ENCODE measurements around the gene SKI.
"Not testable (repeated sequence)": the region's sequence is repeated elsewhere in the genome, so short reads cannot be mapped to it uniquely, and the experiment has no call there.

Gene SKI

DNA sequence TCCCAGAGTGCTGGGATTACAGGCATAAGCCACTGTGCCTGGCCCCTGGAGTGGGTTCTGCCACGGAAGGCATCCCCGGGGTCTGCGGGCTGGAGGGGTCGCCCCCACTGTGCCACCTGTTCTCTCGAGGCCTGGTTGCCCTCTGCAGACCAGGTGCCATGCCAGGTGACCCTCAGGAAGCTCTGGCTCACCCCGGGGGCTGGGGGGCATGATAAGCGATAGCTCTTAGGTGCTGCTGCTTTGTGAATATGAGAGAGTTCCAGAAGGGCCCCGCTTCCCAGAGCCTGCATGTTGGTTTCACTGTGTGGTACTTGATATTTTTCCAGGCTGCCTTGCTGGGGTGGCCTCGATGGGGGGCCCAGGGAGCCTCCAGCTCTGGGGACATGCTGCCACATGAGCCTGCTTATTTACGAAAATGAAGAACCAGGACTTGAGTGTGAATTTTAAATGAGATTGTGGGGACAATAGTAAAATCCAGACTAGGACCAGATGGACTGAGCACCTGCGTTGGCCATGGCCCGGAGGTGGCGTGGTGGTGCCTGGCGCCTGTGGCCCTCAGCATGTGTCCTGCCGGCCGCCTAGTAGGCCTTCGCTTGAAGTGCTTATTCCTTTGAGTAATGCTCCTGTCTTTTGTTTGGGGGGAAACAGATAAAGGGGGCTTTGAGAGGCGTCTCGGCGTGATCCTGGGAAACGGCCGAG, 7.3 kb downstream of the SKI start:
- H3K4me1 ChIP-seq (ENCODE audit: control insufficient read depth, insufficient read depth, low read length), result peaks cover 85% of the 10 kb centered on the region
- H3K9ac ChIP-seq (ENCODE audit: low read depth, low read length), result no peak overlapping the region
- peaks cover 20% of the 10 kb centered on the region for H3K36me3 ChIP-seq (ENCODE audit: insufficient read depth, low read length)
- no peaks in the 10 kb centered on the region for H3K9me3 ChIP-seq (replicated peaks; ENCODE audit: low read length)
- H3K4me2 ChIP-seq (ENCODE audit: low read length), result peak overlapping the region; percentile 97
- no peaks in the 10 kb centered on the region for H3K27me3 ChIP-seq (ENCODE audit: control insufficient read depth, insufficient read depth, low read length)
- H3K4me3 ChIP-seq (ENCODE audit: low read length), result no peak overlapping the region

DNA sequence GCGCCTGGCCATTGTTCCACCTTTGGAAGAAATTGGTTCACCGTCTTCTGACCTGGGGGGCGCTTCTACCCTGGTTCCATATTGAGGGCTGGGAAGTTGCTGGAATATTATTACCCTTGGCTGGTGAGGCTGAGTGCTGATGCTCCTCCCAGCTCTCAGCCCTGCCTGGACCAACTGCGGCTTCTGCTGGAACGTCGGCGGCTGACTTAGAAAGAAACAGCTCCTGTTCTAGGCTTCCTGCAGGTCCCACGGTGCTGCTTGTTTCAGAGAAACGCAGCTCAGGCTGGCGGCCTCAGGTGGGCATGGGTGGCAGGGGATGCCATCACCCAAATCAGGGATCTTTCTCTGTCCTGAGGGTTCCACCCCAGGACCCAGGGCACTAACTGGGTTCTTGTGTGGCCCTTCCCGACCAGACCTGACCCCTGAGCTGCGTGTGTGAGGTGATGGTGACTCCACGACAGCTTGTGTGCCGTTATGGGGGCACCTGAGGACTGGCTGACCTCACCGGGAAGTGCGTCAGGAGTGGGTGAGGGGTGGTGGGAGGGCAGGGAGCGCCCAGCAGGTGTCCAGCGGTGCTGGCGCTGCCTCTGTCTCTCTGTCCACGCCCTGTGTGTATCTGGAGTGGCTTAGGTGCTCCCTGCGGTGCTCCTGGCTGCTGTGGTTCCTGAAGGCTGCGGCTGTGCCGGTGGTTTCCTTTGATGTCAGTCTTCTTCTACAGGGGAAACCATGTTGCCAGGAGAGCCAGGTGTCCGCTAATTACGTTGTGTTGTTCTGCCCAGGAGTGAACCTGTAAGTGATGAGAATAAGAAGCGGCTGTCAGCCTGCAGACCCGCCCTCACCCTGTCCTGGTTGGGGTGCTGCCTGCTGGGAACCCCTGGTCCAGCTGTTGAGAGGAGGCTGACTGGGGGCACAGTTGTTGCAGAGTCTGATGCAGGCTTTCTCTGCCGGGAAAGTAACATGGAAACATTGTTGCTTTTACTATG, 8.9 kb downstream of the SKI start:
- H3K4me1 ChIP-seq (ENCODE audit: control insufficient read depth, insufficient read depth, low read length), result peaks cover 82% of the 10 kb centered on the region
- peak overlapping the region; percentile 21 for H3K4me2 ChIP-seq (ENCODE audit: low read length)
- H3K9me3 ChIP-seq (replicated peaks; ENCODE audit: low read length), result no peaks in the 10 kb centered on the region
- no peak overlapping the region for H3K9ac ChIP-seq (ENCODE audit: low read depth, low read length)
- H3K27me3 ChIP-seq (ENCODE audit: control insufficient read depth, insufficient read depth, low read length), result no peaks in the 10 kb centered on the region
- no peak overlapping the region for H3K4me3 ChIP-seq (ENCODE audit: low read length)
- H3K36me3 ChIP-seq (ENCODE audit: insufficient read depth, low read length), result peaks cover 21% of the 10 kb centered on the region

DNA sequence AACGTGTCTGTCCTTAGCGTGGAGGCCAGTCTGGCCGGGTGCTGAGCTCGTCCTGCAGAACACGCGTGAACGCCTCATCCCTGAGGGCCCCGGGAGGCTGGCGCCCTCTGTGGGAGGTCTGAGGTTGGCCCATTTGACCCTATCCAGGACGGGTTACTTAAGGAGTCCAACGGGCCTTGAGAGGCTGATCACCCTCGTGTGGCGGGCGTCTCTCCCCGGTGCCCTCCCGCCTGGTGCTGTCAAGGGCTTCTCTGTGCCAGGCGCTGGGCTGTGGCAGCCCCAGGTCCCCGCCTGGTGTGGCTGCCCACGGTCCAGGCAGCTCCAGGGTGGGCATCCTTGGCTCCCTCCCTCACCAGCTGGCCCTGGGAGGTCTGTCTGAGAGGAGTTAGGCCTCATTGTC, 9.7 kb downstream of the SKI start:
- peaks cover 16% of the 10 kb centered on the region for H3K36me3 ChIP-seq (ENCODE audit: insufficient read depth, low read length)
- H3K4me3 ChIP-seq (ENCODE audit: low read length), result no peak overlapping the region
- H3K9me3 ChIP-seq (replicated peaks; ENCODE audit: low read length), result no peaks in the 10 kb centered on the region
- H3K4me1 ChIP-seq (ENCODE audit: control insufficient read depth, insufficient read depth, low read length), result peaks cover 75% of the 10 kb centered on the region
- no peaks in the 10 kb centered on the region for H3K27me3 ChIP-seq (ENCODE audit: control insufficient read depth, insufficient read depth, low read length)
- peak overlapping the region; percentile 21 for H3K4me2 ChIP-seq (ENCODE audit: low read length)
- peak overlapping the region; percentile 22 for H3K9ac ChIP-seq (ENCODE audit: low read depth, low read length)

DNA sequence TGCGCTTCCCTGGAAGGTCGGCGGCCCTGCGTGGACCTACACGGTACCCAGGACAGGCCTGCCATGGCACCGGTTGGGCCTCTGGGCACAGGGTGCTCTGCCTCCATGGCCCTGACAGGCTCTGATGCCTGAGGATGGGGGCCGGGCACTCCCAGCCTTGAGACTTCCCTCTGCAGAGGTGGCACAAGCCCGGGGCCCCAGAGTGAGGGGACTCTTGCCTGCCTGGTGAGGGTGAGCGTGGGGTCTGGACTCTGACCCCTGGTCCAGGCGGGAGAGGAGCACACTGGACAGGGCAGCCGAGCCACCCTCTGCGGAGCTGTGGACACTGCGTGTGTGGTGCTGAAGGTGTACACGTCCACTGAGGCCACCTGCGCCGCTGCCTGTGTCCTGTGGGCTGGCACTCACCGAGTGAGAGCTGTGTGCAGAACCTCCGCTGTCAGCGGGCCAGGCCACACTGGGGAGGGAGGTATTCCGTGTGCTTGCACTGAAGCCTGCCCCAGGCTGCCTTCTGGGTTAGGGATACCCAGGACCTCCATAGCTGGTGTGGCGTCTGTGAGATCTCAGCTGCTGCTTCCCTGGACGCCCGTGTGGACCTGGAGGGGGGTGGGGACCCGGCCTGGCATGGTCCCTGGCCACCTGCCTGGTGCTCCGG, 10.4 kb downstream of the SKI start:
- no peak overlapping the region for H3K4me2 ChIP-seq (ENCODE audit: low read length)
- no peak overlapping the region for H3K4me3 ChIP-seq (ENCODE audit: low read length)
- no peaks in the 10 kb centered on the region for H3K27me3 ChIP-seq (ENCODE audit: control insufficient read depth, insufficient read depth, low read length)
- H3K36me3 ChIP-seq (ENCODE audit: insufficient read depth, low read length), result peaks cover 18% of the 10 kb centered on the region
- H3K9ac ChIP-seq (ENCODE audit: low read depth, low read length), result peak overlapping the region; percentile 22
- H3K9me3 ChIP-seq (replicated peaks; ENCODE audit: low read length), result no peaks in the 10 kb centered on the region
- peaks cover 75% of the 10 kb centered on the region for H3K4me1 ChIP-seq (ENCODE audit: control insufficient read depth, insufficient read depth, low read length)

DNA sequence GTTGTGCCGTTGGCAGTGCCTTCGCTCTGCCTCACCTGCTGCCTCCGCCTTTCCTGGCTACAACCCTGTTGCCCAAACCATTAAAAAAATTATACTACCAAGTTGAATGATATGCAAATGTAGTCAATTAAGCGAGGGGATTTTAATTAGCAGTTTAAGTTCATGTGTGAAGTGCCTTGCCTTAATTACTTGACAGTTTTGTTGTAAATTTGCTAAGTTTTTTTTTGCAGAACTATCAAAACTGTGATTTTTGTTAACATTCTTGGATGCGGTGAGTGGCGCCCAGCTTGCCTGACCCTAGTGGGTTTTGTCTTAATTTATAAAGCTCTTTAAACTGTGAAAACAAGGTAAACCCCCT, 10.9 kb downstream of the SKI start:
- Histone ChIP-seq H3K4me3 (ENCODE audit: low read length) (no peak overlapping the region), H3K9ac (ENCODE audit: low read depth, low read length) (no peak overlapping the region), H3K9me3 (replicated peaks; ENCODE audit: low read length) (no peaks in the 10 kb centered on the region), H3K27me3 (ENCODE audit: control insufficient read depth, insufficient read depth, low read length) (no peaks in the 10 kb centered on the region), H3K36me3 (ENCODE audit: insufficient read depth, low read length) (peaks cover 18% of the 10 kb centered on the region), H3K4me2 (ENCODE audit: low read length) (no peak overlapping the region), H3K4me1 (ENCODE audit: control insufficient read depth, insufficient read depth, low read length) (peaks cover 72% of the 10 kb centered on the region)

DNA sequence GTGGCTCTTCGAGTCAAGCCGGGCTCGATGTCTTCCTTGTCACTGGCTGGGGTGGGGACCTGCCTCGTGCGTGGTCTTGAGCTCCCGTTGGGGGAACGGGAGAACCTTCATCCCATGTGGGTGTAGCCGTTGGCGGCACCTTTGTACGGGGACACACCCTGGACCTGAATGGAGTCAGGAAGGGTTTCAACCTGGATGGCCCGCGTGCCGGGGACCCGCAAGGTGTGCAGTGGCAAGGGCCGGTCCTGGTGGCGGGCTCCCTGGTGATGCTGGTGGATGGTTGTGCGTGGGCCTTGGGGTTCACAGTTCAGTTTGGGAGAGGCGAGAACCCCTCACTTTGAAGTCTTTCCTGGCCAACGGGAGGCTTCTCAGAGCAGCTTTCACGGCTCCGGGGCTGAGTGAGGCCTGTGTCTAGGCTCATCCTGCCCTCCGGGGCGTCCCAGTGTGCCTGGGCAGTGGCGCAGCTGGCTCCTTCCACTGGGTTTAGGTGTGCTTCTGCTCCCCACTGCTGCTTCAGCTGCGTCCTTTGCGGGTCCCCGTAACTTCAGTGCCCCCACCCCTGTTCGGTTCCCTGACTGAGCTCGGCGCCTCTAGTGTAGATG, 11.4 kb downstream of the SKI start:
- Histone ChIP-seq H3K4me2 (ENCODE audit: low read length) (peak overlapping the region; percentile 22), H3K27me3 (ENCODE audit: control insufficient read depth, insufficient read depth, low read length) (no peaks in the 10 kb centered on the region), H3K4me3 (ENCODE audit: low read length) (no peak overlapping the region), H3K9ac (ENCODE audit: low read depth, low read length) (no peak overlapping the region), H3K36me3 (ENCODE audit: insufficient read depth, low read length) (peaks cover 18% of the 10 kb centered on the region), H3K4me1 (ENCODE audit: control insufficient read depth, insufficient read depth, low read length) (peaks cover 68% of the 10 kb centered on the region), H3K9me3 (replicated peaks; ENCODE audit: low read length) (no peaks in the 10 kb centered on the region)

DNA sequence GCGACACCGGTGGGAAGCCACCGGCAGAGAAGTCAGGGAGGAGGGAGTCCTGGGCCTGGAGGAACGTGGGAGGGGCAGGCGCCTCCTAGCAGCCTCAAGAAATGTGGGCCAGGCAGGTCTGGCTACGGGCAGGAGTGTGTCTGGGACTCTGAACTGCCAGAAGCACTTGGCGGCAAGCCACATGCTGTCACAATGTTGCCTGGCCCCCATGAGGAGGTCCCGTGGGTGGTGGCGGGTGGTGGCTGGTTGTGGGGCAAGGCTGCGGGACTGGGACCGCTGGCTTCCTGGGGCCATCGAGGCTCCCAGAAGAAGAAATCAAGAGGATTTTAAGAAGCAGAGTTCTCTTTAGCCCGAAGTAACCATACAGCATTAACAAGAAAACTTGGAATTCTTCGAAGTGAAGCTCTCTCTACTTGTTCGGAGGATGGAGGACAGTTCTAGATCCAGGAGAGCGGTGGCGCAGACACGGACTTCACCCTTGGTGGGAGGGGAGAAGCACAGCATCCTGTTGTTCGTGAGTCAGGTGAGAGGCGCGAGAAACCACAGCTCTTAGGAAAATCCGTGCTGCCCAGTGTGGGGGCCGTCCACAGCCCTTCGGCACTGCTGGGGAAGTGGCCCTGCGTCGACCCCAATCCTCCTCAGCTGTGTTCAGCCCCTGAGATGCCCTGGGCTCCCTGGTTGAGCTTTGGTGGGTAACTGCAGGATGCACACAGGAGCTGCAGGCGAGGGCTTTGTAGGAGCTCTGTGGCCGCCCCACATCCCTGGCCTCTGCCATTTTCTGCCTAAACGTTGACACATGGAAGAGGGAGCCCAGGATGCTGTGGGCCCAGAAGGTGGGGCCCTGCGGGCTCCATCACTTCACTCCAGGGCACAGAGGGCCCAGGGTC, 12.4 kb downstream of the SKI start:
- Histone ChIP-seq H3K4me1 (ENCODE audit: control insufficient read depth, insufficient read depth, low read length) (peaks cover 60% of the 10 kb centered on the region), H3K9ac (ENCODE audit: low read depth, low read length) (no peak overlapping the region), H3K36me3 (ENCODE audit: insufficient read depth, low read length) (peaks cover 18% of the 10 kb centered on the region), H3K9me3 (replicated peaks; ENCODE audit: low read length) (no peaks in the 10 kb centered on the region), H3K4me3 (ENCODE audit: low read length) (no peak overlapping the region), H3K4me2 (ENCODE audit: low read length) (no peak overlapping the region), H3K27me3 (ENCODE audit: control insufficient read depth, insufficient read depth, low read length) (no peaks in the 10 kb centered on the region)

DNA sequence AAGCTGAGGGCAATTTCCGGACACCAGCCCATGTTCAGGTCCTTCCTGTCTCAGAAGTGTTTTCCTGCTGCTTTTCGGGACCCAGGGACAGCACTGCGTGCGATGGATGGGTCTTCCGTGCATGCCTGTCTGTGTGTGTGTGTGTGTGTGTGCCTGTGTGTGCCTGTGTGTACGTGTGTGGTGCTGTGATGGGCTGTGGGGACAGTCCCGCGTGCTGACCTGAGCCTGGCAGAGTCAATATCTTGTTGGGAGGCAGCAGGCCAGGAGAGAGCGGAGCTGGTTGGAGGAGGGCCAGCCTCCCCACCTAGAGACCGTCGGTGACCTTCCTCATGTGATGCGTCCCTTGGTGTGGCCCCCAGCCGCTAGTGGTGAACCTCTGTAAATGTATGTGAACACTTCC, 13.7 kb downstream of the SKI start:
- H3K4me3 ChIP-seq (ENCODE audit: low read length), result no peak overlapping the region
- H3K9me3 ChIP-seq (replicated peaks; ENCODE audit: low read length), result no peaks in the 10 kb centered on the region
- no peaks in the 10 kb centered on the region for H3K27me3 ChIP-seq (ENCODE audit: control insufficient read depth, insufficient read depth, low read length)
- peaks cover 18% of the 10 kb centered on the region for H3K36me3 ChIP-seq (ENCODE audit: insufficient read depth, low read length)
- H3K4me2 ChIP-seq (ENCODE audit: low read length), result no peak overlapping the region
- no peak overlapping the region for H3K9ac ChIP-seq (ENCODE audit: low read depth, low read length)
- peaks cover 62% of the 10 kb centered on the region for H3K4me1 ChIP-seq (ENCODE audit: control insufficient read depth, insufficient read depth, low read length)

DNA sequence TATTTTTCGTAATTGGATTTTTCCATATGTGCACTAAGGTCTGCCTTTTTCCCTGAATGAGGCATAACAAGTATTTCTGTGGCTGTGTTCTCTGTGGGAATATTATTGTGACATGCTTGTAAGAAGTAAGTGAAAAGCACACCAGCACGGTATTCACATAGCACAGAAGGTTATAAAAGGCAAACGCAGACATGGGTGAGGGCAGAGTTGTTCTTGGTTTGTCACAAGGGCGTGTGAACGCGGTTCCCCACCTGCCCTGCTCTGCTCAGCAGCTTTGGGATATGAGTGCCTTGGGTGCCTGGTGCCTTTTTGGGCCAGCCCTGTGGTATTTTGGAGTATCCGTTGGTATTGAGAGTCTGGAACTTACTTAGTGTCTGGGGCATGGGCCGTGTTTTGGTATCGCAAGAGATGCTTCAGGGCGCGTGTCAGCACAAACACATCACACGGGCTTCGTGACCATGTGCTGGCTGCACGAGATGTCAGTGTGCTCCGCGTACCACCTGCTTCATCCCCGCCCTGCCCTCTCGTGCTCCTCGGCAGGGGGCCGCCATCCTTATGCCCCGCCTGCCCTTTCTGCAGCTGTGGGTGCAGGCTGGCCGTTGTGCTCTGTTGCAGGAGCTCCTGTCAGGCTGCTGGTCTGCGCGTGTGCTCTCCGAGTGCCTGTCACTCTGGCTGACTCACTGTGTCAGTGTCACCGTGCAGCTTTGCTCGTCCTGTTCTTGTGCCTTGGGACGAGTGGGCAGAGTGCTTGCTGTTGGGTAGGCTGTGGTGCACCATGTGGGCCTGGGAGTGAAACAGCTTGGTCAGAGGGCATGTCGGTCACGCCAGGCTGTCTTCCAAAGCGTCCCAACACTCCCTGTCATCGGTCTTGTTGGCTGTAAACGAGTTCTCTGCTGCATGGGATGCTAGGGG, 15.0 kb downstream of the SKI start:
- H3K36me3 ChIP-seq (ENCODE audit: insufficient read depth, low read length), result peaks cover 15% of the 10 kb centered on the region
- H3K27me3 ChIP-seq (ENCODE audit: control insufficient read depth, insufficient read depth, low read length), result no peaks in the 10 kb centered on the region
- H3K9ac ChIP-seq (ENCODE audit: low read depth, low read length), result no peak overlapping the region
- peak overlapping the region; percentile 5 for H3K4me2 ChIP-seq (ENCODE audit: low read length)
- no peaks in the 10 kb centered on the region for H3K9me3 ChIP-seq (replicated peaks; ENCODE audit: low read length)
- peaks cover 62% of the 10 kb centered on the region for H3K4me1 ChIP-seq (ENCODE audit: control insufficient read depth, insufficient read depth, low read length)
- H3K4me3 ChIP-seq (ENCODE audit: low read length), result no peak overlapping the region

DNA sequence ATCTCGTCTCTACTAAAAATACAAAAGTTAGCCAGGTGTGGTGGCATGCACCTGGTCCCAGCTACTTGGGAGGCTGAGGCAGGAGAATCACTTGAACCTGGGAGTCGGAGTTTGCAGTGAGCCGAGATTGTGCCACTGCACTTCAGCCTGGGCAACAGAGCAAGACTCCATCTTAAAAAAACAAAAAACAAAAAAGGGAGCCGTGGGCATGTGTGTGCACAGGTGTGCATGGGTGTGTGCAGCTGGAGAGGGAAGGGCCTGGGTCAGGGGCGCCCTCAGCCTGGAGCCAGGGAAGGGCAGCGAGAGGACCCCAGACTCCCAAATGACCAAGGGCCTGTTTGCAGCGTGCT, 18.9 kb downstream of the SKI start:
- H3K4me3 ChIP-seq (ENCODE audit: low read length); H3K36me3 ChIP-seq (ENCODE audit: insufficient read depth, low read length); H3K27me3 ChIP-seq (ENCODE audit: control insufficient read depth, insufficient read depth, low read length); H3K9ac ChIP-seq (ENCODE audit: low read depth, low read length); H3K9me3 ChIP-seq (replicated peaks; ENCODE audit: low read length); H3K4me2 ChIP-seq (ENCODE audit: low read length): not testable (repeated sequence)
- peaks cover 70% of the 10 kb centered on the region for H3K4me1 ChIP-seq (ENCODE audit: control insufficient read depth, insufficient read depth, low read length)
